H9 (cell line): ENCODE results near the gene MDFIC. TPM values are rescaled to one million over a fixed set of nuclear protein-coding genes. Genes with fewer than 3 reads are reported as not detected.

Source experiments
- DNase-seq: peaks from one replicate; pipeline ENCODE4 v3.0.0-alpha.2; 2017
- H2AFZ ChIP-seq: one replicate; pipeline ENCODE4 v1.6.1; 2013; ENCODE audit warnings: mild to moderate bottlenecking, low read length, control low read depth, moderate library complexity
- H2AK5ac ChIP-seq: 2 replicates; pipeline ENCODE4 v1.6.1; 2013; ENCODE audit warnings: low read length, control low read depth, mixed read lengths; ENCODE audit not compliant: insufficient read length
- H2BK120ac ChIP-seq: one replicate; pipeline ENCODE4 v1.6.1; 2013; ENCODE audit warnings: low read depth, mild to moderate bottlenecking, low read length, control low read depth, inconsistent platforms; ENCODE audit not compliant: poor library complexity, severe bottlenecking
- H2BK12ac ChIP-seq: 2 replicates; pipeline ENCODE4 v1.6.1; 2013; ENCODE audit warnings: low read length, control low read depth, mixed read lengths, low read depth; ENCODE audit not compliant: insufficient read length
- H2BK15ac ChIP-seq: 2 replicates; pipeline ENCODE4 v1.6.1; 2013; ENCODE audit warnings: low read depth, low read length, control low read depth
- H2BK20ac ChIP-seq: one replicate; pipeline ENCODE4 v1.6.1; 2013; ENCODE audit warnings: low read depth, mild to moderate bottlenecking, low read length, control low read depth, inconsistent platforms; ENCODE audit not compliant: poor library complexity, severe bottlenecking
- H2BK5ac ChIP-seq: 2 replicates; pipeline ENCODE4 v1.6.1; 2013; ENCODE audit warnings: low read length, control low read depth, mixed read lengths; ENCODE audit not compliant: insufficient read length
- H3K14ac ChIP-seq: 2 replicates; pipeline ENCODE4 v1.6.1; 2013; ENCODE audit warnings: low read length, control low read depth; ENCODE audit not compliant: insufficient read depth
- H3K18ac ChIP-seq: 2 replicates; pipeline ENCODE4 v1.6.1; 2013; ENCODE audit warnings: low read depth, mild to moderate bottlenecking, mixed read lengths, low read length, control low read depth; ENCODE audit not compliant: insufficient read length
- H3K23ac ChIP-seq: 2 replicates; pipeline ENCODE4 v1.6.1; 2013; ENCODE audit warnings: low read length, control low read depth, mixed read lengths, low read depth; ENCODE audit not compliant: insufficient read length
- H3K23me2 ChIP-seq: 2 replicates; pipeline ENCODE4 v1.6.1; 2013; ENCODE audit warnings: low read depth, mild to moderate bottlenecking, mixed read lengths, low read length, control low read depth; ENCODE audit not compliant: insufficient read length, poor library complexity, severe bottlenecking
- H3K27ac ChIP-seq: 2 replicates; pipeline ENCODE4 v1.5.1; 2013; ENCODE audit warnings: low read length, control low read depth, mixed read lengths, low read depth; ENCODE audit not compliant: insufficient read length
- H3K27me3 ChIP-seq: 2 replicates; pipeline ENCODE4 v1.6.1; 2013; ENCODE audit warnings: low read length, control low read depth, inconsistent platforms; ENCODE audit not compliant: insufficient read depth
- H3K4ac ChIP-seq: 2 replicates; pipeline ENCODE4 v1.6.1; 2013; ENCODE audit warnings: low read depth, mild to moderate bottlenecking, control low read depth, inconsistent platforms, low read length, moderate library complexity
- H3K4me1 ChIP-seq: 2 replicates; pipeline ENCODE4 v1.6.1; 2013; ENCODE audit warnings: low read length, control low read depth, inconsistent platforms; ENCODE audit not compliant: insufficient read depth
- H3K4me2 ChIP-seq: 2 replicates; pipeline ENCODE4 v1.6.1; 2013; ENCODE audit warnings: low read length, control low read depth, mixed read lengths; ENCODE audit not compliant: insufficient read length, insufficient read depth
- H3K56ac ChIP-seq: 2 replicates; pipeline ENCODE4 v1.6.1; 2013; ENCODE audit warnings: low read depth, mild to moderate bottlenecking, mixed read lengths, low read length, control low read depth; ENCODE audit not compliant: insufficient read length
- H3K79me1 ChIP-seq: 2 replicates; pipeline ENCODE4 v1.6.1; 2013; ENCODE audit warnings: low read depth, mild to moderate bottlenecking, moderate library complexity, low read length, control low read depth, inconsistent platforms; ENCODE audit not compliant: insufficient read depth, poor library complexity, severe bottlenecking
- H3K79me2 ChIP-seq: 2 replicates; pipeline ENCODE4 v1.6.1; 2013; ENCODE audit warnings: low read length, control low read depth, inconsistent platforms; ENCODE audit not compliant: insufficient read depth
- H3K9ac ChIP-seq: 2 replicates; pipeline ENCODE4 v1.6.1; 2013; ENCODE audit warnings: low read length, control low read depth, mixed read lengths; ENCODE audit not compliant: insufficient read length; ENCODE audit errors: extremely low read depth
- H3K9me3 ChIP-seq: one replicate; pipeline ENCODE4 v1.6.1; 2013; ENCODE audit warnings: low read depth, low read length, inconsistent platforms; ENCODE audit not compliant: control insufficient read depth
- H3T11ph ChIP-seq: one replicate; pipeline ENCODE4 v1.6.1; 2013; ENCODE audit warnings: mild to moderate bottlenecking, low read length, control low read depth, inconsistent platforms
- H4K20me1 ChIP-seq: one replicate; pipeline ENCODE4 v1.6.1; 2013; ENCODE audit not compliant: control insufficient read depth, insufficient read length, insufficient read depth
- H4K5ac ChIP-seq: 2 replicates; pipeline ENCODE4 v1.6.1; 2013; ENCODE audit warnings: low read depth, mild to moderate bottlenecking, mixed read lengths, low read length, control low read depth; ENCODE audit not compliant: insufficient read length
- H4K8ac ChIP-seq: replicated peaks from 2 replicates; pipeline ENCODE4 v1.6.1; 2013; ENCODE audit warnings: low read length, control low read depth, mixed read lengths, low read depth; ENCODE audit not compliant: insufficient read length
- H4K91ac ChIP-seq: 2 replicates; pipeline ENCODE4 v1.6.1; 2013; ENCODE audit warnings: low read depth, mild to moderate bottlenecking, moderate library complexity, mixed read lengths, low read length, control low read depth; ENCODE audit not compliant: insufficient read length
- H3K27ac Mint-ChIP-seq, 3 experiments: 2 replicates in 2 of 3; 3 replicates in 1 of 3; pipeline ENCODE4 v1.8.0; 2020 to 2021; ENCODE audit warnings: mixed read lengths in 3 of 3, mild to moderate bottlenecking in 1 of 3, moderate library complexity in 1 of 3
- H3K27me3 Mint-ChIP-seq: 2 replicates; pipeline ENCODE4 v1.8.0; 2021; ENCODE audit warnings: low read depth, mild to moderate bottlenecking, moderate library complexity, mixed read lengths
- H3K36me3 Mint-ChIP-seq, 3 experiments: 2 replicates in 2 of 3; 3 replicates in 1 of 3; pipeline ENCODE4 v1.8.0; 2020 to 2021; ENCODE audit warnings: low read depth in 3 of 3, mixed read lengths in 3 of 3; ENCODE audit not compliant: insufficient read depth in 1 of 3
- H3K4me1 Mint-ChIP-seq, 2 experiments: 2 replicates each; pipeline ENCODE4 v1.8.0; 2020; ENCODE audit warnings: mixed read lengths in 2 of 2
- H3K4me3 Mint-ChIP-seq, 2 experiments: 2 replicates in 1 of 2; 3 replicates in 1 of 2; pipeline ENCODE4 v1.8.0; 2020 to 2021; ENCODE audit warnings: mild to moderate bottlenecking in 2 of 2, mixed read lengths in 2 of 2, moderate library complexity in 1 of 2
- H3K9me3 Mint-ChIP-seq, 2 experiments: 2 replicates in 1 of 2; 3 replicates in 1 of 2; pipeline ENCODE4 v1.8.0; 2020; ENCODE audit warnings: mild to moderate bottlenecking in 2 of 2, mixed read lengths in 2 of 2, moderate library complexity in 1 of 2
- CTCF ChIP-seq: fragments of 200-600 bp; sonication (generic); conservative IDR thresholded peaks from 3 replicates; pipeline ENCODE4 v1.8.0; 2021; ENCODE audit warnings: antibody characterized with exemption, mild to moderate bottlenecking
- WGBS: extraction: QIAGEN DNeasy Blood & Tissue Kit; methylation state at CpG from one replicate; pipeline ENCODE4 v1.1.7; 2013; ENCODE audit warnings: missing lambda C conversion rate, low lambda C conversion rate, mixed read lengths; ENCODE audit not compliant: insufficient read length; ENCODE audit errors: extremely low coverage; 5-methylcytosine and 5-hydroxymethylcytosine counted together
- total RNA-seq: library from RNA; stranded (reverse); gene quantifications from 2 replicates; pipeline ENCODE4 v1.2.1, GENCODE V29; 2021

MDFIC gene
- total RNA-seq, 1 experiment from 2014 or later: 2.0 TPM

GRCh38 chr7:114916261-114916892, 5.5 kb upstream of the MDFIC start:
- H2BK120ac ChIP-seq: no peak overlapping the region
- H3K36me3 Mint-ChIP-seq: no peaks in the 10 kb centered on the region; a peak in 1 of 7 replicates
- no peak overlapping the region for H3K4me3 Mint-ChIP-seq
- no peak for TF ChIP-seq CTCF
- no peak overlapping the region for H3T11ph ChIP-seq
- no peaks in the 10 kb centered on the region for H3K9me3 ChIP-seq
- no peak overlapping the region for H3K23ac ChIP-seq
- H4K20me1 ChIP-seq: no peaks in the 10 kb centered on the region
- no peaks in the 10 kb centered on the region for H3K4me1 ChIP-seq
- H3K27me3 Mint-ChIP-seq: peaks cover 15% of the 10 kb centered on the region
- H3K4me2 ChIP-seq: no peak overlapping the region
- H3K18ac ChIP-seq: no peak overlapping the region
- no peak overlapping the region for H2BK12ac ChIP-seq
- H3K4me1 Mint-ChIP-seq: peaks cover 4 to 5% of the 10 kb centered on the region in 2 experiments; a peak in 3 of 4 replicates
- H3K27ac Mint-ChIP-seq: no peak overlapping the region
- H3K14ac ChIP-seq: no peak overlapping the region
- no peak overlapping the region for H4K5ac ChIP-seq
- no peak overlapping the region for H4K91ac ChIP-seq
- no peak overlapping the region for H2BK15ac ChIP-seq
- no peaks in the 10 kb centered on the region for H3K9me3 Mint-ChIP-seq
- H2AFZ ChIP-seq: no peak overlapping the region
- H3K56ac ChIP-seq: no peak overlapping the region
- no peaks in the 10 kb centered on the region for H3K79me1 ChIP-seq
- no peak overlapping the region for H4K8ac ChIP-seq
- WGBS: no CpG with 5 or more reads among the region's 6 CpGs
- no peak overlapping the region for H3K4ac ChIP-seq
- no peak overlapping the region for H2BK5ac ChIP-seq
- H3K79me2 ChIP-seq: no peaks in the 10 kb centered on the region
- H3K27ac ChIP-seq: no peak overlapping the region
- no peak for DNase-seq
- H3K9ac ChIP-seq: no peak overlapping the region
- H3K27me3 ChIP-seq: no peaks in the 10 kb centered on the region
- no peak overlapping the region for H2BK20ac ChIP-seq
- no peaks in the 10 kb centered on the region for H3K23me2 ChIP-seq
- H2AK5ac ChIP-seq: no peak overlapping the region
